ENCODE results near the gene SLC5A12.
"Not testable (repeated sequence)": the region's sequence is repeated elsewhere in the genome, so short reads cannot be mapped to it uniquely, and the experiment has no call there.

Gene SLC5A12

GRCh38 chr11:26662916-26663315, 58.9 kb downstream of the SLC5A12 start:
- DNase-seq (ENCODE audit: low spot score): no peak
- in situ Hi-C loops (cut with MboI; ENCODE audit: low sequenced_read_pairs, unreplicated experiment): no loop called here
- TF ChIP-seq CTCF (IDR thresholded peaks at IDR 0.05; ENCODE audit: borderline replicate concordance, control extremely low read depth, extremely low read depth, insufficient read depth, missing control alignments): no peak

GRCh38 chr11:26655287-26655686, 66.6 kb downstream of the SLC5A12 start:
- no peak for DNase-seq (ENCODE audit: low spot score)
- in situ Hi-C loops (cut with MboI; ENCODE audit: low sequenced_read_pairs, unreplicated experiment): no loop called here
- no peak for TF ChIP-seq CTCF (IDR thresholded peaks at IDR 0.05; ENCODE audit: borderline replicate concordance, control extremely low read depth, extremely low read depth, insufficient read depth, missing control alignments)

GRCh38 chr11:26651916-26652315, 69.9 kb downstream of the SLC5A12 start:
- in situ Hi-C loops (cut with MboI; ENCODE audit: low sequenced_read_pairs, unreplicated experiment): no loop called here
- TF ChIP-seq CTCF (IDR thresholded peaks at IDR 0.05; ENCODE audit: borderline replicate concordance, control extremely low read depth, extremely low read depth, insufficient read depth, missing control alignments): no peak
- DNase-seq (ENCODE audit: low spot score): no peak

GRCh38 chr11:26649884-26650283, 72.0 kb downstream of the SLC5A12 start:
- peak; percentile 46 for TF ChIP-seq CTCF (IDR thresholded peaks at IDR 0.05; ENCODE audit: borderline replicate concordance, control extremely low read depth, extremely low read depth, insufficient read depth, missing control alignments)
- in situ Hi-C loops (cut with MboI; ENCODE audit: low sequenced_read_pairs, unreplicated experiment): loop anchor here (10.0 kb wide), 1 partner anchor 355 kb away; no protein-coding TSS in a partner anchor
- peak; percentile 32 for DNase-seq (ENCODE audit: low spot score)

- not testable (repeated sequence) for DNase-seq (ENCODE audit: low spot score)
- in situ Hi-C loops (cut with MboI; ENCODE audit: low sequenced_read_pairs, unreplicated experiment): loop anchor here (10.0 kb wide), 1 partner anchor 349 kb away; no protein-coding TSS in a partner anchor
Observed at GRCh38 chr11:26643314-26643713, 78.5 kb downstream of the SLC5A12 start.

- in situ Hi-C loops (cut with MboI; ENCODE audit: low sequenced_read_pairs, unreplicated experiment): no loop called here
- DNase-seq (ENCODE audit: low spot score): peak; percentile 12
- TF ChIP-seq CTCF (IDR thresholded peaks at IDR 0.05; ENCODE audit: borderline replicate concordance, control extremely low read depth, extremely low read depth, insufficient read depth, missing control alignments): no peak
Observed at GRCh38 chr11:26632691-26633159, 89.1 kb downstream of the SLC5A12 start.

GRCh38 chr11:26626346-26626745, 95.5 kb downstream of the SLC5A12 start:
- DNase-seq (ENCODE audit: low spot score): no peak
- no peak for TF ChIP-seq CTCF (IDR thresholded peaks at IDR 0.05; ENCODE audit: borderline replicate concordance, control extremely low read depth, extremely low read depth, insufficient read depth, missing control alignments)

More at GRCh38 chr11:26626346-26626745, 95.5 kb downstream of the SLC5A12 start:
- in situ Hi-C loops (cut with MboI; ENCODE audit: low sequenced_read_pairs, unreplicated experiment): no loop called here

Data from GM13976 (cell line).